Progenitor cell of endocrine pancreas (in vitro differentiated cells): Measurements from ENCODE around the gene HCST. TPM values are rescaled to one million over a fixed set of nuclear protein-coding genes. Genes with fewer than 3 reads are reported as not detected.

Source experiments
- DNase-seq: peaks from one replicate; pipeline ENCODE4 v3.0.0; 2021; ENCODE audit warnings: low spot score; ENCODE audit not compliant: unreplicated experiment
- H3K27ac Mint-ChIP-seq: 2 replicates; pipeline ENCODE4 v1.8.0; 2021; ENCODE audit warnings: mild to moderate bottlenecking, moderate library complexity, mixed read lengths
- H3K27me3 Mint-ChIP-seq: 2 replicates; pipeline ENCODE4 v1.8.0; 2021; ENCODE audit warnings: mixed read lengths
- H3K36me3 Mint-ChIP-seq: 2 replicates; pipeline ENCODE4 v1.8.0; 2022; ENCODE audit warnings: mixed read lengths; ENCODE audit not compliant: insufficient read depth
- H3K4me1 Mint-ChIP-seq: 2 replicates; pipeline ENCODE4 v1.8.0; 2021; ENCODE audit warnings: low read depth, mixed read lengths
- H3K4me3 Mint-ChIP-seq: 2 replicates; pipeline ENCODE4 v1.8.0; 2021; ENCODE audit warnings: low read depth, mild to moderate bottlenecking, moderate library complexity, mixed read lengths
- H3K9me3 Mint-ChIP-seq: 2 replicates; pipeline ENCODE4 v1.8.0; 2021; ENCODE audit warnings: low read depth, mixed read lengths
- total RNA-seq: library from RNA; stranded (reverse); gene quantifications from 2 replicates; pipeline ENCODE4 v1.2.1, GENCODE V29; 2021
- TF ChIP-seq, protein P1 (sequence below): fragments of 200-600 bp; sonication (generic); IDR thresholded peaks from one replicate; pipeline ENCODE4 v1.5.0; 2021; ENCODE audit warnings: antibody characterized with exemption, mild to moderate bottlenecking; ENCODE audit not compliant: unreplicated experiment

Gene HCST
- total RNA-seq, 1 donor from 2014 or later: not detected

DNA sequence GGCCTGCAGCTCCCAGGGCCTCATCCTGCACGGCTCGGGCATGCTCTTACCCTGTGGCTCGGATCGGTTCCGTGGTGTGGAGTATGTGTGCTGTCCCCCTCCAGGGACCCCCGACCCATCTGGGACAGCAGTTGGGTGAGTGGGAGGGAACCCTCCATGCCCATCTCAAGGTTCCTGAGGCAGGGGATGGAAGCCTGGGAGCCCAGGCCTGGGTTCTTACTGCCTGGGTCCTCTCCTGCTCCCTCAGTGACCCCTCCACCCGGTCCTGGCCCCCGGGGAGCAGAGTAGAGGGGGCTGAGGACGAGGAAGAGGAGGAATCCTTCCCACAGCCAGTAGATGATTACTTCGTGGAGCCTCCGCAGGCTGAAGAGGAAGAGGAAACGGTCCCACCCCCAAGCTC is 30.7 kb upstream of the HCST start:
- H3K27me3 Mint-ChIP-seq: no peaks in the 10 kb centered on the region
- no peak for DNase-seq
- H3K4me1 Mint-ChIP-seq: peaks cover 9% of the 10 kb centered on the region
- no peak overlapping the region for H3K4me3 Mint-ChIP-seq
- no peaks in the 10 kb centered on the region for H3K9me3 Mint-ChIP-seq
- peaks cover 15% of the 10 kb centered on the region for H3K36me3 Mint-ChIP-seq
- TF ChIP-seq, protein P1, sequence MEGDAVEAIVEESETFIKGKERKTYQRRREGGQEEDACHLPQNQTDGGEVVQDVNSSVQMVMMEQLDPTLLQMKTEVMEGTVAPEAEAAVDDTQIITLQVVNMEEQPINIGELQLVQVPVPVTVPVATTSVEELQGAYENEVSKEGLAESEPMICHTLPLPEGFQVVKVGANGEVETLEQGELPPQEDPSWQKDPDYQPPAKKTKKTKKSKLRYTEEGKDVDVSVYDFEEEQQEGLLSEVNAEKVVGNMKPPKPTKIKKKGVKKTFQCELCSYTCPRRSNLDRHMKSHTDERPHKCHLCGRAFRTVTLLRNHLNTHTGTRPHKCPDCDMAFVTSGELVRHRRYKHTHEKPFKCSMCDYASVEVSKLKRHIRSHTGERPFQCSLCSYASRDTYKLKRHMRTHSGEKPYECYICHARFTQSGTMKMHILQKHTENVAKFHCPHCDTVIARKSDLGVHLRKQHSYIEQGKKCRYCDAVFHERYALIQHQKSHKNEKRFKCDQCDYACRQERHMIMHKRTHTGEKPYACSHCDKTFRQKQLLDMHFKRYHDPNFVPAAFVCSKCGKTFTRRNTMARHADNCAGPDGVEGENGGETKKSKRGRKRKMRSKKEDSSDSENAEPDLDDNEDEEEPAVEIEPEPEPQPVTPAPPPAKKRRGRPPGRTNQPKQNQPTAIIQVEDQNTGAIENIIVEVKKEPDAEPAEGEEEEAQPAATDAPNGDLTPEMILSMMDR: no peak
- H3K27ac Mint-ChIP-seq: no peak overlapping the region

- no peak overlapping the region for H3K4me3 Mint-ChIP-seq
- no peak for DNase-seq
These were observed 30.1 kb upstream of the HCST start for GRCh38 chr19:35872180-35872579.

DNA sequence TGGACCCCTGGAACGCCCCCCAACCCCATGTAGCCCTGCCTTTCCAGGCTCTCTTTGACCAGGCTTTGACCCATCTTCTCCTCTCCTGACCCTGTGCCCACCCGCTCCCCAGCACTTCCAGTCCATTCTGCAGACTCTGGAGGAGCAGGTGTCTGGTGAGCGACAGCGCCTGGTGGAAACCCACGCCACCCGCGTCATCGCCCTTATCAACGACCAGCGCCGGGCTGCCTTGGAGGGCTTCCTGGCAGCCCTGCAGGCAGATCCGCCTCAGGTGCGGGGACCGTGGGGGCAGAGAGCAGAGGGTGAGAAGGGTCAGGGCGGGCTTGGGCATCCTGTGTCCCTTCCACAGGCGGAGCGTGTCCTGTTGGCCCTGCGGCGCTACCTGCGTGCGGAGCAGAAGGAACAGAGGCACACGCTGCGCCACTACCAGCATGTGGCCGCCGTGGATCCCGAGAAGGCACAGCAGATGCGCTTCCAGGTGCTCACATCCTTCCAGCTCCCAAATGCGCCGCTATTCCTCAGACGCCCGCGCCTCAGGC is 27.9 kb upstream of the HCST start:
- Mint-ChIP-seq H3K9me3 (no peaks in the 10 kb centered on the region), H3K4me3 (no peak overlapping the region), H3K36me3 (peaks cover 17% of the 10 kb centered on the region), H3K4me1 (peaks cover 6% of the 10 kb centered on the region), H3K27me3 (peaks cover under 1% of the 10 kb centered on the region), H3K27ac (no peak overlapping the region)
- TF ChIP-seq, protein P1: no peak
- no peak for DNase-seq

More at GRCh38 chr19:35872180-35872579, 30.1 kb upstream of the HCST start:
- H3K27me3 Mint-ChIP-seq: no peaks in the 10 kb centered on the region
- TF ChIP-seq, protein P1: no peak
- peaks cover 15% of the 10 kb centered on the region for H3K36me3 Mint-ChIP-seq
- peaks cover 9% of the 10 kb centered on the region for H3K4me1 Mint-ChIP-seq
- no peaks in the 10 kb centered on the region for H3K9me3 Mint-ChIP-seq
- H3K27ac Mint-ChIP-seq: no peak overlapping the region

DNA sequence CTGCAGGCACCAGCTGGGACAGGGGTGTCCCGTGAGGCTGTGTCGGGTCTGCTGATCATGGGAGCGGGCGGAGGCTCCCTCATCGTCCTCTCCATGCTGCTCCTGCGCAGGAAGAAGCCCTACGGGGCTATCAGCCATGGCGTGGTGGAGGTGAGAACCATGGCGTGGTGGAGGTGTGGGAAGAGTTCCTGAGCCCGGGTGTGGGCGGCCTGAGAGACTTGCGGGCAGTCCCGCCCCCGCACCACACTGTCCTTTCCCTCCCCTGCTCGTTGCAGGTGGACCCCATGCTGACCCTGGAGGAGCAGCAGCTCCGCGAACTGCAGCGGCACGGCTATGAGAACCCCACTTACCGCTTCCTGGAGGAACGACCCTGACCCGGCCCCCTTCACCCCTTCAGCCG is 23.3 kb upstream of the HCST start:
- peaks cover 15% of the 10 kb centered on the region for H3K36me3 Mint-ChIP-seq
- no peaks in the 10 kb centered on the region for H3K9me3 Mint-ChIP-seq
- peaks cover 6% of the 10 kb centered on the region for H3K27me3 Mint-ChIP-seq
- TF ChIP-seq, protein P1: no peak
- H3K4me3 Mint-ChIP-seq: no peak overlapping the region
- peaks cover 2% of the 10 kb centered on the region for H3K4me1 Mint-ChIP-seq
- DNase-seq: no peak
- no peak overlapping the region for H3K27ac Mint-ChIP-seq

DNA sequence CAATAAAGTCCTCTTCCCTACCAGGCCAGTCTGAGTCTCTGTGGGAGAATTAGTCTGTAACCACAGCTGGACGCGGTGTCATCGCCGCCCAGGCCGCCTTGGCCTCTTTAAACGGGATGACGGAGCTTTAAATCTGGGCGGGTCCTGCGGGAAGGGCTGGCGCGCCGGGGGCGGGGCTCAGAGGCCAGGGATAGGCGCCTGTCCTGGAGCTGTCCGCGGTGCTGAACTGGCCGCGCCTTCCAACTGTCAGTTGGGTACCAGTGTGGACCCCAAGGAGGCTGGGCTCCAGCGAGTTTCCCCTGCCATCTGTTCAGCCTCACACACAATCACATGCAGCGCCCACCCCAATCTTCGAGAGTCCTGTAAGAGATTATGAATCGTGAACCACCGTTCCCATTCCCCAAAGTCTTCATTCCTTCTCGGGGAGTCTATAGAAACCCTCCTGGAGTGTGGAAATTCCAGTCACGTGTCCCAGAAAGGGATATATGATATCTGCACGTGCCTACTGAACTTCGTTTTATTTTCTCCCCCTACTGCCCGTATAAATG is 22.5 kb upstream of the HCST start:
- Mint-ChIP-seq H3K4me3 (no peak overlapping the region), H3K4me1 (peaks cover 2% of the 10 kb centered on the region), H3K9me3 (no peaks in the 10 kb centered on the region), H3K27me3 (peaks cover 6% of the 10 kb centered on the region), H3K36me3 (peaks cover 14% of the 10 kb centered on the region), H3K27ac (peak overlapping the region; percentile 54)
- TF ChIP-seq, protein P1: no peak
- DNase-seq: peak; percentile 84
